ENCODE measurements around the gene RIC8B.
"Not testable (repeated sequence)": the region's sequence is repeated elsewhere in the genome, so short reads cannot be mapped to it uniquely, and the experiment has no call there.

RIC8B gene

GRCh38 chr12:106774005-106774807 lies at the start of gene RIC8B:
Gene RIC8B, plus strand, starts transcription at chr12:106774682. Its CDS starts 64 bp downstream, at chr12:106774746.
- peak; percentile 86 for DNase-seq (ENCODE audit: low read depth)

- no peak for DNase-seq (ENCODE audit: low read depth)
Observed at GRCh38 chr12:106724934-106725333, 49.5 kb upstream of the RIC8B start.

- DNase-seq (ENCODE audit: low read depth): not testable (repeated sequence)
Observed at GRCh38 chr12:106726603-106727202, 47.8 kb upstream of the RIC8B start.

- DNase-seq (ENCODE audit: low read depth): no peak
Observed at GRCh38 chr12:106729611-106730010, 44.9 kb upstream of the RIC8B start.

GRCh38 chr12:106732890-106733289 lies 41.6 kb upstream of the RIC8B start:
- no peak for DNase-seq (ENCODE audit: low read depth)

- no peak for DNase-seq (ENCODE audit: low read depth)
Observed at GRCh38 chr12:106733660-106734059, 40.8 kb upstream of the RIC8B start.

- no peak for DNase-seq (ENCODE audit: low read depth)
Observed at GRCh38 chr12:106736051-106736957, 38.2 kb upstream of the RIC8B start.

- no peak for DNase-seq (ENCODE audit: low read depth)
Observed at GRCh38 chr12:106739318-106739717, 35.2 kb upstream of the RIC8B start.

- no peak for DNase-seq (ENCODE audit: low read depth)
Observed at GRCh38 chr12:106739815-106740530, 34.5 kb upstream of the RIC8B start.

- DNase-seq (ENCODE audit: low read depth): no peak
Observed at GRCh38 chr12:106740818-106741217, 33.7 kb upstream of the RIC8B start.

GRCh38 chr12:106741247-106741646 lies 33.2 kb upstream of the RIC8B start:
- no peak for DNase-seq (ENCODE audit: low read depth)

- no peak for DNase-seq (ENCODE audit: low read depth)
Observed at GRCh38 chr12:106743270-106743988, 31.1 kb upstream of the RIC8B start.

- no peak for DNase-seq (ENCODE audit: low read depth)
Observed at GRCh38 chr12:106744600-106744999, 29.9 kb upstream of the RIC8B start.

- no peak for DNase-seq (ENCODE audit: low read depth)
Observed at GRCh38 chr12:106745181-106745745, 29.2 kb upstream of the RIC8B start.

GRCh38 chr12:106747973-106748436 lies 26.5 kb upstream of the RIC8B start:
- no peak for DNase-seq (ENCODE audit: low read depth)

- DNase-seq (ENCODE audit: low read depth): no peak
Observed at GRCh38 chr12:106750524-106750923, 24.0 kb upstream of the RIC8B start.

GRCh38 chr12:106753526-106753925 lies 21.0 kb upstream of the RIC8B start:
- DNase-seq (ENCODE audit: low read depth): peak; percentile 54

- no peak for DNase-seq (ENCODE audit: low read depth)
Observed at GRCh38 chr12:106754331-106754730, 20.2 kb upstream of the RIC8B start.

- no peak for DNase-seq (ENCODE audit: low read depth)
Observed at GRCh38 chr12:106757623-106758348, 16.7 kb upstream of the RIC8B start.

Data from activated T-cell treated with anti-CD3 and anti-CD28 coated beads for 24 hours (primary cell).